GM10847 (cell line): ENCODE results near the gene PHLPP1.

Experiments used
- POLR2A ChIP-seq: IDR thresholded peaks from 2 replicates; pipeline ENCODE4 v1.6.1; 2011; ENCODE audit not compliant: insufficient read length; ENCODE audit errors: extremely low read depth

PHLPP1 gene

GRCh38 chr18:62734290-62734689, 18.9 kb downstream of the PHLPP1 start:
- TF ChIP-seq POLR2A = no peak

- TF ChIP-seq POLR2A = no peak
Observed at GRCh38 chr18:62735387-62735786, 20.0 kb downstream of the PHLPP1 start.

GRCh38 chr18:62736077-62736855, 20.9 kb downstream of the PHLPP1 start:
- no peak for TF ChIP-seq POLR2A

GRCh38 chr18:62737241-62737873, 22.0 kb downstream of the PHLPP1 start:
- TF ChIP-seq POLR2A = no peak

GRCh38 chr18:62738639-62739038, 23.3 kb downstream of the PHLPP1 start:
- no peak for TF ChIP-seq POLR2A

GRCh38 chr18:62739911-62740310, 24.6 kb downstream of the PHLPP1 start:
- TF ChIP-seq POLR2A = no peak

- no peak for TF ChIP-seq POLR2A
Observed at GRCh38 chr18:62741118-62741566, 25.8 kb downstream of the PHLPP1 start.

- no peak for TF ChIP-seq POLR2A
Observed at GRCh38 chr18:62741584-62741983, 26.2 kb downstream of the PHLPP1 start.

GRCh38 chr18:62744076-62744968, 29.0 kb downstream of the PHLPP1 start:
- TF ChIP-seq POLR2A = no peak

GRCh38 chr18:62745089-62745751, 29.9 kb downstream of the PHLPP1 start:
- no peak for TF ChIP-seq POLR2A

GRCh38 chr18:62749389-62749788, 34.0 kb downstream of the PHLPP1 start:
- no peak for TF ChIP-seq POLR2A

GRCh38 chr18:62751341-62751821, 36.0 kb downstream of the PHLPP1 start:
- no peak for TF ChIP-seq POLR2A

- no peak for TF ChIP-seq POLR2A
Observed at GRCh38 chr18:62751977-62752376, 36.6 kb downstream of the PHLPP1 start.

- no peak for TF ChIP-seq POLR2A
Observed at GRCh38 chr18:62754026-62754425, 38.7 kb downstream of the PHLPP1 start.

- no peak for TF ChIP-seq POLR2A
Observed at GRCh38 chr18:62755454-62755853, 40.1 kb downstream of the PHLPP1 start.
